ENCODE results near the gene OR6A2. TPM values are rescaled to one million over a fixed set of nuclear protein-coding genes. Genes with fewer than 3 reads are reported as not detected.
A peak's percentile ranks its signal among the peaks of the same experiment; 100 is the strongest.
"Not testable (repeated sequence)": the region's sequence is repeated elsewhere in the genome, so short reads cannot be mapped to it uniquely, and the experiment has no call there.

Gene OR6A2
- under 1 TPM; 0.09 to 0.10 TPM for total RNA-seq

DNA sequence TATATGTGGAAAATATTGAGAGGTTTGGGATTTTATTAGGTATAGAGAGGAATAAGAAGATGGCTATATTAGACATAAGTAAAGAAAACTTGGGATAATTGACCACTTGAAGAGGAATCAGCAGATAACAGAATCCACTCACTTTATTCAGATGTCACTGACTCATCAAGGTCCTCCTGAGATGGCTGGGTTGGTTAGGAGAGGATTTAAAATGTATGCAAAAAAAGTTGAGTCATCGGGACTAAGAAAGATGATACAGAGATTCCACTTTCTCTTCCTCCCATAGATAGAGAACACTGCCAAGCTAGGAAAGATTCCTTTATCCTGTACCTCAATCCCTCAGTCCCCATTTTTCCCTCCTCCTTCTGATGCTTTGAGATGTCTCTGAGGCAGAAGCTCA, at the start of gene OR6A2:
OR6A2 (minus strand) TSS at position 288 of the 400 bp plus-strand sequence. CDS start 3,981 bp downstream, outside the sequence.
- Mint-ChIP-seq H3K36me3 (peaks cover 7 to 11% of the 10 kb centered on the region in 2 donors), H3K27ac (no peak within 1 kb of the TSS), H3K9me3 (peaks cover 9 to 12% of the 10 kb centered on the region in 2 donors)
- peak in 1 of 2 donors; percentile 33 for ATAC-seq
- no peak for DNase-seq (ENCODE audit: low spot score in 2 of 2)

DNA sequence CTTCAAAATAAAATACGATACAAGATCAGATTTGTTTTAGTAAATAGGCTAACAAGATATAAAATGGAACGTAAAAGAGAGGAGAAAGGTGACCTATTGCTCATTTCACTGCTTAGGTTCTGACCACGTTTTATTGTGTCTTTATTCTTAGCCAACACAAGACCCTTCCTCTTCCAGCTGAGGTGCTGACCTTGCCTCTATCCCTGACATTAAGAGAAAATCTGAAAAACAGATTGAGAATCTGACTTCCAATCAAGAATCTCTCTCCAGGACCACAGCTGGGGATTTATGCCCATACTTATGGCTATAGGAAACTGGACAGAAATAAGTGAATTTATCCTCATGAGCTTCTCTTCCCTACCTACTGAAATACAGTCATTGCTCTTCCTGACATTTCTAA, 45.9 kb upstream of the OR6A2 start, which contains the start of gene OR10A5:
OR10A5 (plus strand) TSS at position 301 of the 400 bp plus-strand sequence; CDS start at position 301, 0 bp downstream.
- ATAC-seq (no peak), DNase-seq (ENCODE audit: low spot score in 2 of 2) (no peak)
- peaks cover 0 to 5% of the 10 kb centered on the region in 2 donors for H3K36me3 Mint-ChIP-seq
- H3K9me3 Mint-ChIP-seq = peaks cover 2 to 6% of the 10 kb centered on the region in 2 donors
- H3K27ac Mint-ChIP-seq = no peak within 1 kb of the TSS

GRCh38 chr11:6844356-6844755, 44.9 kb upstream of the OR6A2 start:
- Mint-ChIP-seq H3K9me3 (peaks cover 0 to 6% of the 10 kb centered on the region in 2 donors), H3K27ac (no peak overlapping the region), H3K36me3 (peaks cover 0 to 5% of the 10 kb centered on the region in 2 donors)
- no peak for DNase-seq (ENCODE audit: low spot score in 2 of 2)
- ATAC-seq = no peak

- DNase-seq (ENCODE audit: low spot score in 2 of 2) (no peak), ATAC-seq (no peak)
- peaks cover 0 to 5% of the 10 kb centered on the region in 2 donors for H3K36me3 Mint-ChIP-seq
- H3K9me3 Mint-ChIP-seq = peaks cover 0 to 6% of the 10 kb centered on the region in 2 donors
- no peak overlapping the region for H3K27ac Mint-ChIP-seq
Measured at GRCh38 chr11:6843670-6844069, 44.2 kb upstream of the OR6A2 start.

- Mint-ChIP-seq H3K9me3 (peaks cover 0 to 6% of the 10 kb centered on the region in 2 donors), H3K27ac (no peak overlapping the region), H3K36me3 (peaks cover 0 to 5% of the 10 kb centered on the region in 2 donors)
- DNase-seq (ENCODE audit: low spot score in 2 of 2) (no peak), ATAC-seq (peak in 1 of 2 donors; percentile 65)
Measured at GRCh38 chr11:6841694-6842093, 42.2 kb upstream of the OR6A2 start.

DNA sequence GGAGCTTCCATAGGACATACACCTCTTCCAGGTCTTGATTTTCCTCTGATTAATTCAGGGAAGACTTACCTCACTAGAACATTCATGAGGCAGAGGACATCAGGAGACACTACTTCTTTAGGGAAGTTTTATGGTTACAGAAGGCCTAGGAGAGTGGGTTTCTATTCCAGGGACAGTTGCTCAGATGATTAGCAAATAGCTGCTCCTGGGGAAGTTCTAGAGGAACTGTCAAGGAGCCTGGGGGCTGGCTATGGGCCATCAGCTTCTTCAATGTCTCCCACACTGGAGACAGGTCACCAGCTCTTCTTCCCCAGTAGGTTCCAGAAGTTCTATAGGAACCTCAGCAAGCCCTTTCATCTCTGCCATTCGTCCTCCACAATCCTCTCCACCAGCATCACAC, 34.5 kb upstream of the OR6A2 start:
- no peak for ATAC-seq

DNA sequence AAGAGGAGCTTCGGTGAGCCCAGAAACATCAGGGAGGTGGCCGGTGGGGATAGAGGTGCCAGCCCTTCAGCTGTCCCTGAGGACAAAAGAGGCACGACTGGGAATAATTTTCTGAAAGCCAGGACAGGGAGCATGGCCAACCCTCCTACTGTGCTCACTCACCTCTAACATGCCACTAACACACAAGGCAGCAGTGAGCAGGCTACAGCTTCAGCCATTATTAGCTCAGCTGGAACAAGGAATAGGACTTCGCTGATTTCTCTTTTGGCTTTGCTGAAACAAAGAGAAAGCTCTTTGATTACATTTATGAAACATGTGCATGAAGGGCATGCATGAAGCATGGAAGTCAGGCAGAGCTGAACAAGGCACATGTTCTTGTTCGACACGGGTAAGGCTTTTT, 33.9 kb upstream of the OR6A2 start:
- Mint-ChIP-seq H3K27ac (no peak overlapping the region), H3K9me3 (no peaks in the 10 kb centered on the region), H3K36me3 (no peaks in the 10 kb centered on the region)
- ATAC-seq (no peak), DNase-seq (ENCODE audit: low spot score in 2 of 2) (no peak)

More for the DNA sequence above, 34.5 kb upstream of the OR6A2 start:
- H3K9me3 Mint-ChIP-seq = no peaks in the 10 kb centered on the region
- H3K36me3 Mint-ChIP-seq = no peaks in the 10 kb centered on the region
- no peak overlapping the region for H3K27ac Mint-ChIP-seq
- DNase-seq (ENCODE audit: low spot score in 2 of 2) = no peak

DNA sequence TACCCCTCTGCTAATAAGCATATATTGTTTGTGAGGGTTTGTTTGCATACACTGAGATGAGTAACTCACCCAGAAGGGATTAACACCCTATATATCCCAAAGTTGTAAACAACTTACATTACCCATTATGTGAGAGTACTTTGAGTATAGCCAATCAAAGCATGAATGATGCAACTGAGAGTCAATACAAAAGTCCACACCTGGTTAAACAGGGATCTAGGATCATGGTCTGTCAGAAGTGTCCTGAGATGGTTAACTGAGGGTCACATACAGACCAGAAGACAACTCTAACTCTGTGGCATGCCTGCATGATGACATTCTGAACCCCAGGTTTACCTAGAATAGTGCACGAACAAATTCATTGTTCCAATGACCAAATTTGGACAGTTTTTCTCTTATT, 28.6 kb upstream of the OR6A2 start:
- Mint-ChIP-seq H3K9me3 (no peaks in the 10 kb centered on the region), H3K27ac (no peak overlapping the region), H3K36me3 (no peaks in the 10 kb centered on the region)
- DNase-seq (ENCODE audit: low spot score in 2 of 2) (no peak), ATAC-seq (no peak)

GRCh38 chr11:6825231-6825744, 25.8 kb upstream of the OR6A2 start:
- Mint-ChIP-seq H3K9me3 (no peaks in the 10 kb centered on the region), H3K36me3 (no peaks in the 10 kb centered on the region)
- peak; percentile 36 to 86 for ATAC-seq

GRCh38 chr11:6824136-6824823, 24.8 kb upstream of the OR6A2 start:
- ATAC-seq (peak in 1 of 2 donors; percentile 24), DNase-seq (ENCODE audit: low spot score in 2 of 2) (no peak)
- H3K9me3 Mint-ChIP-seq = no peaks in the 10 kb centered on the region
- no peak overlapping the region for H3K27ac Mint-ChIP-seq
- H3K36me3 Mint-ChIP-seq = no peaks in the 10 kb centered on the region

More at GRCh38 chr11:6825231-6825744, 25.8 kb upstream of the OR6A2 start:
- no peak for DNase-seq (ENCODE audit: low spot score in 2 of 2)
- H3K27ac Mint-ChIP-seq = no peak overlapping the region

DNA sequence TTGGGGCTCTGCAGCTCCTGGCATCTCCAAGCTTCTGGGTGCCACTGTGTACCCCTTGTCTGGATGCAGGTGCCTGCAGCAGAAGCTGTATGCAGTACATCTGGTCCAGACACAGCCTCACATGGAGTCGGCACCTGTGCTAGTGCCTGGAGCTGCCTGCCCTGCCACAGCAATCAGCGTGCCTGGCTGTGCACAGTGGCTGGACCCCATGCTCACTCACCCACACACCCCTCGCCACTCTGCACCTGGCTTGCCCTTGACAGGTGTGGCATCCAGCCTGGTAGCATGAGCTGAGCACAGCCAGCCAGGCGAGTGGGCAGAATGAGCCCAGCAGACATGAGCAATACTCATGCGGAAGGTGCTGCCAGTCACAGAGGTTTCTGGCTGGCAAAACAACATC, 19.5 kb upstream of the OR6A2 start:
- ATAC-seq = no peak
- Mint-ChIP-seq H3K36me3 (no peaks in the 10 kb centered on the region), H3K27ac (no peak overlapping the region), H3K9me3 (no peaks in the 10 kb centered on the region)
- DNase-seq (ENCODE audit: low spot score in 2 of 2) = no peak

DNA sequence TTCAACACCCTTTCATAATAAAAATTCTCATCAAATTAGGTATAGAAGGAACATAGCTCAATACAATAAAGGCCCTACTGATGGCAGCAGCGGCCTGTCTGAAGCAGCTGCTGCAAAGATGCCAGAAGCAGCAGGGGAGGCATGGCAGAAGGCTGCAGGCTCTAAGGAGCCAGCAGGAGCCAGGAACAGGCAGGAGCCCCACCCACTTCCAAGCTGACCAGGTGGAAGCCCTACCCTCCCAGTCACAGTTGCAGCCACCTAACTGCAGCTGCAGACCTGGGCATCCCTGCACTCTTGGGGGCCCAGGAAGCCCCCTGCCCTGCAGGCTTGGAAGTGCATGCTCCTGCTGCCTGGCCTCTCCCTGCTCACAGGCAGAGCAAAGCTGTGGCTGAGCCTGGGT, 18.2 kb upstream of the OR6A2 start:
- H3K36me3 Mint-ChIP-seq = no peaks in the 10 kb centered on the region
- H3K9me3 Mint-ChIP-seq = no peaks in the 10 kb centered on the region
- H3K27ac Mint-ChIP-seq = no peak overlapping the region
- ATAC-seq (no peak), DNase-seq (ENCODE audit: low spot score in 2 of 2) (no peak)

- no peak overlapping the region for H3K27ac Mint-ChIP-seq
- H3K36me3 Mint-ChIP-seq = no peaks in the 10 kb centered on the region
Measured at GRCh38 chr11:6813656-6814055, 14.2 kb upstream of the OR6A2 start.

DNA sequence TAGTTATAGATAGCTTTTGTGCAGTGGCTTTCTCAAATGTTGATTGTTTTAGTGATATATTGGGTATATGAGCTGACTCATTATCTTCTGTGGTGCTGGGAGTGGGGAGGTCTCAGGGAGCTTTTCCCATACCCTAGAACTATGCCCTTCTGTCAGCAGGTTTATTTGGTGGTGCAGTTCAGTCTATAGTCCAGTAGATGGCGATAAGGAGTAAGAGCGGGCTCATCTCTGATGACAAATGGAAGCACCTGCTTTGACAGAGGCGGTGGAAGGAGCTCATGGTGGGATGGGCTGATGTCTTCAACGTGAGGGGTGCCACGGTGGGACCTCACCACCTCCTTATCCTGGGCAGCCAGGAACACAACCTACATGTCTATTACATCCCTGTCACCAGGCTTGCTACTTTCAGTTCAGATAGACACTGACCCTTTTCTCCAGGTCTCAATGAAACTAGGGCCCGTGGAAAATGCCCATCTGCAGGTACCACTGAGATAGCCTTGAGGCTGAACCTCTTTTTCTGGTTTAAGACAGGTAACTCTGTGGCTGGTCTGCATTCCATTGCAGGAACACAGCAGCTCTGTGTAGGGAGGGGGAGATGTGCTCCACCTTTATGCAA, 13.0 kb upstream of the OR6A2 start:
- Mint-ChIP-seq H3K9me3 (no peaks in the 10 kb centered on the region), H3K36me3 (no peaks in the 10 kb centered on the region), H3K27ac (no peak overlapping the region)
- DNase-seq (ENCODE audit: low spot score in 2 of 2) (peak in 1 of 2 donors; percentile 47), ATAC-seq (peak; percentile 70 to 78)

More at GRCh38 chr11:6813656-6814055, 14.2 kb upstream of the OR6A2 start:
- DNase-seq (ENCODE audit: low spot score in 2 of 2) (no peak), ATAC-seq (no peak)
- no peaks in the 10 kb centered on the region for H3K9me3 Mint-ChIP-seq

GRCh38 chr11:6801075-6801474, 1.6 kb upstream of the OR6A2 start:
- Mint-ChIP-seq H3K36me3 (peaks cover 7 to 11% of the 10 kb centered on the region in 2 donors), H3K9me3 (peaks cover 9 to 12% of the 10 kb centered on the region in 2 donors)
- H3K27ac Mint-ChIP-seq = not testable (repeated sequence)

GRCh38 chr11:6794639-6795038, 4.8 kb downstream of the OR6A2 start:
- Mint-ChIP-seq H3K9me3 (no peaks in the 10 kb centered on the region), H3K36me3 (no peaks in the 10 kb centered on the region), H3K27ac (no peak overlapping the region)
- ATAC-seq = no peak
- DNase-seq (ENCODE audit: low spot score in 2 of 2) = no peak

More at GRCh38 chr11:6801075-6801474, 1.6 kb upstream of the OR6A2 start:
- ATAC-seq; DNase-seq (ENCODE audit: low spot score in 2 of 2): not testable (repeated sequence)

- DNase-seq (ENCODE audit: low spot score in 2 of 2) (no peak), ATAC-seq (no peak)
- Mint-ChIP-seq H3K36me3 (no peaks in the 10 kb centered on the region), H3K9me3 (no peaks in the 10 kb centered on the region), H3K27ac (no peak overlapping the region)
Measured at GRCh38 chr11:6790546-6790945, 8.9 kb downstream of the OR6A2 start.

Measured in activated naive CD4-positive, alpha-beta T cell treated with anti-CD3 and anti-CD28 coated beads, Interleukin-2, amount 50 U/mL, for 72 hours (primary cell).